Sigmoid colon (tissue), 7 donors: ENCODE measurements around the gene ZFYVE19. TPM values are rescaled to one million over a fixed set of nuclear protein-coding genes. Genes with fewer than 3 reads are reported as not detected.

Source experiments
- DNase-seq: peaks from one replicate; pipeline ENCODE4 v3.0.0-alpha.2; 2019
- H3K27ac ChIP-seq, 4 donors: fragments of 200-600 bp; sonication (generic); one replicate each; pipeline ENCODE4 v1.5.1; 2016 to 2019; ENCODE audit warnings: mild to moderate bottlenecking in 1 of 4
- H3K27me3 ChIP-seq, 3 donors: fragments of 200-600 bp; sonication (generic); one replicate each; pipeline ENCODE4 v1.5.1; 2019; ENCODE audit warnings: mild to moderate bottlenecking in 1 of 3
- H3K36me3 ChIP-seq, 4 donors: fragments of 200-600 bp; sonication (generic); one replicate each; pipeline ENCODE4 v1.5.1; 2016 to 2019
- H3K4me1 ChIP-seq, 4 donors: fragments of 200-600 bp; sonication (generic); one replicate each; pipeline ENCODE4 v1.5.1; 2017 to 2019
- H3K4me3 ChIP-seq, 4 donors: fragments of 200-600 bp; sonication (generic); one replicate each; pipeline ENCODE4 v1.5.1; 2017 to 2019; ENCODE audit warnings: mild to moderate bottlenecking in 2 of 4, moderate library complexity in 1 of 4
- H3K9me3 ChIP-seq, 4 donors: fragments of 200-600 bp in 3 of 4; sonication (generic) in 3 of 4; one replicate each; pipeline versions ENCODE4 v1.5.1 to v1.6.1; 2013 to 2019
- EP300 ChIP-seq, 4 donors: sonication (generic); formaldehyde crosslinking; IDR thresholded peaks; one replicate each; pipeline ENCODE4 v1.6.1; 2017; ENCODE audit warnings: antibody characterized with exemption in 4 of 4
- POLR2A ChIP-seq, 2 donors: fragments of 450-650 bp; IDR thresholded peaks; one replicate each; pipeline ENCODE4 v1.6.1; 2016; ENCODE audit warnings: antibody characterized with exemption in 2 of 2, mild to moderate bottlenecking in 2 of 2, moderate library complexity in 2 of 2
- POLR2AphosphoS5 ChIP-seq, 4 donors: sonication (generic); formaldehyde crosslinking; IDR thresholded peaks; one replicate each; pipeline ENCODE4 v1.6.1; 2017; ENCODE audit warnings: antibody characterized with exemption in 4 of 4
- WGBS, 2 donors: extraction: QIAGEN DNeasy Blood & Tissue Kit; methylation state at CpG; one replicate each; pipeline ENCODE4 v1.1.7; 2013; 5-methylcytosine and 5-hydroxymethylcytosine counted together
- intact Hi-C: fragments of 100-400 bp; cut with DNase I; formaldehyde crosslinking; loops from one replicate; pipeline ENCODE4 v1.15.1; 2023
- polyA plus RNA-seq, 3 donors: library from polyadenylated mRNA; stranded (reverse); fragments of 200-250 nt; gene quantifications; one replicate each; pipeline ENCODE4 v1.2.3, GENCODE V29; 2013
- total RNA-seq, 4 donors: library from RNA; depleted of rRNA; stranded (reverse); fragments of >200 nt; gene quantifications; one replicate each; pipeline ENCODE4 v1.1.0, GENCODE V29; 2016
- TF ChIP-seq, protein P1 (sequence below), 4 experiments: fragments of 450-650 bp in 3 of 4; fragments of 200-600 bp in 1 of 4; IDR thresholded peaks; one replicate each; pipeline ENCODE4 v1.5.1; 2016 to 2019; ENCODE audit warnings: antibody characterized with exemption in 4 of 4, mild to moderate bottlenecking in 3 of 4, moderate library complexity in 2 of 4
- donor health status: healthy with polysubstance abuse.
- donor health status: Bipolar disorder and iron deficiency.
- donor health status: healthy.

The ZFYVE19 gene
- total and polyA plus RNA-seq, 7 donors, result 14.4 to 49.6 (median 28.7) TPM

DNA sequence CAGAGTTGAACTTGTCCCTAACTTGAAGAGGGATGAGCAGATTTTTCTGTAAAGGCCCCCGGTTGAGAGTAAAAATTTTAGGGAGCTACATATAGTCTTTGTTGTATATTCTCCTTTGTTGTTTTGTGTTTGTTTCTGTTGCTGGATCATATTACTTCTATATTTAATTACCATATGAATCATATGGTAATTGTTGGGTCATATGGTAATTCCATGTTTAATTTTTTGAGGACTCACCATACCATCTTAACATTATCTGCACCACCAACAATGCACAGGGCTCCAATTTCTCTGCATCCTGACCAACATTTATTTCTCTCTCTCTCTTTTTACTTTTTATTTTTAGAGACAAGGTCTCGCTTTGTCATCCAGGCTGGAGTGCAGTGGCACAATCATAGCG, 7.4 kb upstream of the ZFYVE19 start:
- no peak for DNase-seq
- Histone ChIP-seq H3K27ac (no peak overlapping the region), H3K9me3 (no peaks in the 10 kb centered on the region), H3K36me3 (peaks cover 0 to 5% (median 0%) of the 10 kb centered on the region in 4 donors), H3K4me1 (peaks cover 0 to 4% (median 0%) of the 10 kb centered on the region in 4 donors), H3K4me3 (no peak overlapping the region), H3K27me3 (no peaks in the 10 kb centered on the region)
- 96 to 98% methylated on average over 3 of the region's 3 CpGs for WGBS, 2 donors
- intact Hi-C loops, result no loop called here
- TF ChIP-seq EP300 (IDR thresholded peaks at IDR 0.05) (no peak), POLR2A (IDR thresholded peaks at IDR 0.05) (no peak), POLR2AphosphoS5 (IDR thresholded peaks at IDR 0.05) (no peak)
- TF ChIP-seq, protein P1, sequence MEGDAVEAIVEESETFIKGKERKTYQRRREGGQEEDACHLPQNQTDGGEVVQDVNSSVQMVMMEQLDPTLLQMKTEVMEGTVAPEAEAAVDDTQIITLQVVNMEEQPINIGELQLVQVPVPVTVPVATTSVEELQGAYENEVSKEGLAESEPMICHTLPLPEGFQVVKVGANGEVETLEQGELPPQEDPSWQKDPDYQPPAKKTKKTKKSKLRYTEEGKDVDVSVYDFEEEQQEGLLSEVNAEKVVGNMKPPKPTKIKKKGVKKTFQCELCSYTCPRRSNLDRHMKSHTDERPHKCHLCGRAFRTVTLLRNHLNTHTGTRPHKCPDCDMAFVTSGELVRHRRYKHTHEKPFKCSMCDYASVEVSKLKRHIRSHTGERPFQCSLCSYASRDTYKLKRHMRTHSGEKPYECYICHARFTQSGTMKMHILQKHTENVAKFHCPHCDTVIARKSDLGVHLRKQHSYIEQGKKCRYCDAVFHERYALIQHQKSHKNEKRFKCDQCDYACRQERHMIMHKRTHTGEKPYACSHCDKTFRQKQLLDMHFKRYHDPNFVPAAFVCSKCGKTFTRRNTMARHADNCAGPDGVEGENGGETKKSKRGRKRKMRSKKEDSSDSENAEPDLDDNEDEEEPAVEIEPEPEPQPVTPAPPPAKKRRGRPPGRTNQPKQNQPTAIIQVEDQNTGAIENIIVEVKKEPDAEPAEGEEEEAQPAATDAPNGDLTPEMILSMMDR (IDR thresholded peaks at IDR 0.05), result no peak

- WGBS, 2 donors, result 78 to 90% methylated on average over 2 of the region's 2 CpGs
These were observed 3.8 kb upstream of the ZFYVE19 start for GRCh38 chr15:40803076-40803475.

GRCh38 chr15:40803688-40804087, 3.2 kb upstream of the ZFYVE19 start:
- H3K4me1 ChIP-seq, result peaks cover 0 to 22% (median 17%) of the 10 kb centered on the region in 4 donors
- intact Hi-C loops, result loop anchor here (10.0 kb wide), 1 partner anchor 639 kb away; the partner anchor contains the start of gene BUB1B
- no peak for DNase-seq
- H3K9me3 ChIP-seq, result no peaks in the 10 kb centered on the region
- H3K27ac ChIP-seq, result no peak overlapping the region
- H3K27me3 ChIP-seq, result no peaks in the 10 kb centered on the region
- TF ChIP-seq POLR2AphosphoS5 (IDR thresholded peaks at IDR 0.05), result no peak
- TF ChIP-seq POLR2A (IDR thresholded peaks at IDR 0.05), result no peak
- TF ChIP-seq, protein P1 (IDR thresholded peaks at IDR 0.05), result no peak
- TF ChIP-seq EP300 (IDR thresholded peaks at IDR 0.05), result no peak
- WGBS, 2 donors, result 40 to 81% methylated on average over 1 of the region's 1 CpG
- no peak overlapping the region for H3K4me3 ChIP-seq
- H3K36me3 ChIP-seq, result peaks cover 0 to 1% (median 0%) of the 10 kb centered on the region in 4 donors

More at GRCh38 chr15:40803076-40803475, 3.8 kb upstream of the ZFYVE19 start:
- no peak overlapping the region for H3K27ac ChIP-seq
- no peaks in the 10 kb centered on the region for H3K27me3 ChIP-seq
- TF ChIP-seq POLR2A (IDR thresholded peaks at IDR 0.05) (no peak), POLR2AphosphoS5 (IDR thresholded peaks at IDR 0.05) (no peak), EP300 (IDR thresholded peaks at IDR 0.05) (no peak)
- TF ChIP-seq, protein P1 (IDR thresholded peaks at IDR 0.05), result no peak
- H3K4me1 ChIP-seq, result peaks cover 0 to 17% (median 11%) of the 10 kb centered on the region in 4 donors
- no peak overlapping the region for H3K4me3 ChIP-seq
- intact Hi-C loops, result loop anchor here (10.0 kb wide), 1 partner anchor 638 kb away; the partner anchor contains the start of gene BUB1B
- H3K9me3 ChIP-seq, result no peaks in the 10 kb centered on the region
- no peak for DNase-seq
- peaks cover 0 to 5% (median 0%) of the 10 kb centered on the region in 4 donors for H3K36me3 ChIP-seq

GRCh38 chr15:40806672-40807027, 239 bp upstream of the ZFYVE19 start:
- H3K36me3 ChIP-seq, result peaks cover 0 to 12% (median 3%) of the 10 kb centered on the region in 4 donors
- DNase-seq, result no peak
- peak overlapping the region; percentile 94 to 98 (median 96) for H3K27ac ChIP-seq
- no peaks in the 10 kb centered on the region for H3K9me3 ChIP-seq
- 0 to 1% methylated on average over 2 of the region's 2 CpGs for WGBS, 2 donors
- intact Hi-C loops, result loop anchor here (1.0 to 10.0 kb wide), 5 partner anchors 39 to 642 kb away; partner anchors contain the start of genes BUB1B, C15orf62, RAD51 and RMDN3
- H3K27me3 ChIP-seq, result no peaks in the 10 kb centered on the region
- H3K4me3 ChIP-seq, result peak overlapping the region; percentile 85 to 98 (median 94)
- peaks cover 0 to 26% (median 19%) of the 10 kb centered on the region in 4 donors for H3K4me1 ChIP-seq
- TF ChIP-seq POLR2AphosphoS5 (IDR thresholded peaks at IDR 0.05), result no peak

DNA sequence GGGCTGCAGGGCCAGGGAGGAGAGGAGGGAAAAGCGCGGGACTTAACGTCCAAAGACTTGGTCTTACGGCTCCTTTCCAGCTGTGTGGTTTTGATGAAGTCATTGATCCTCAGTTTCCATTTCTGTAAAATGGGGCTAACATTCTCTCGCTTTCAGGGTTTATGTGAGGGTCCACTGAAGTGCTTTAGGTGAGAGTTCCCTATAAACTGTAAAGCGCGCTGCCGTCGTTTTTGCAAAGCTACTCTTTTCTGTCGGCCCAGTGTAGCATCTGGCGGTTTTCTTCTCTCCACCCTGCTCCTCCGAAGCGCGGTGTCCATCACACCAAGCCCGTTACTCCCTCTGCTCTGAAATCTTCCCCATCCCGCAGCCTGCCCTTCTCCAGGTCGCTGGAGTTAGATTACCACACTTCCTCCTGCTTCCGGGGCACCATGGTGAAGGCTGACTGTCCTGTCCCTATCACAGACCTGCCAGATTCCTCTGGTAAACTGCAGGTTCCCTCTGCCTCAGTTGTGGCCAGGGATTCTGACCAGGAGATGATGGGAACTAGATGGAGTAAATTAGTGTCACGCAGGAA, 1.1 kb downstream of the ZFYVE19 start:
- TF ChIP-seq EP300 (IDR thresholded peaks at IDR 0.05) (no peak), POLR2AphosphoS5 (IDR thresholded peaks at IDR 0.05) (no peak), POLR2A (IDR thresholded peaks at IDR 0.05) (no peak)
- TF ChIP-seq, protein P1 (IDR thresholded peaks at IDR 0.05), result no peak

More for the DNA sequence above, 1.1 kb downstream of the ZFYVE19 start:
- Histone ChIP-seq H3K9me3 (no peaks in the 10 kb centered on the region), H3K27ac (peak overlapping the region; percentile 94 to 98 (median 96)), H3K4me1 (peaks cover 0 to 26% (median 19%) of the 10 kb centered on the region in 4 donors), H3K36me3 (peaks cover 0 to 20% (median 4%) of the 10 kb centered on the region in 4 donors), H3K4me3 (peak overlapping the region; percentile 85 to 98 (median 94)), H3K27me3 (no peaks in the 10 kb centered on the region)
- no peak for DNase-seq
- 9 to 47% methylated on average over 19 of the region's 19 CpGs for WGBS, 2 donors
- intact Hi-C loops, result loop anchor here (1.0 to 10.0 kb wide), 5 partner anchors 41 to 643 kb away; partner anchors contain the start of genes BUB1B, C15orf62, RAD51 and RMDN3
